ENCODE measurements around the gene MYO16. TPM values are rescaled to one million over a fixed set of nuclear protein-coding genes. Genes with fewer than 3 reads are reported as not detected.

MYO16 gene
- total RNA-seq, 2 donors from 2014 or later = 1.6 to 3.2 TPM

- DNase-seq (no peak), ATAC-seq (no peak)
- intact Hi-C loops (cut with DNase I) = no loop called here
These were observed 96.1 kb downstream of the MYO16 start for GRCh38 chr13:108725471-108725870.

GRCh38 chr13:108728370-108728769 lies 99.0 kb downstream of the MYO16 start:
- ATAC-seq (no peak), DNase-seq (no peak)
- intact Hi-C loops (cut with DNase I) = no loop called here

GRCh38 chr13:108733022-108733560 lies 103.7 kb downstream of the MYO16 start:
- DNase-seq = no peak
- intact Hi-C loops (cut with DNase I) = no loop called here
- no peak for ATAC-seq

GRCh38 chr13:108734676-108735075 lies 105.3 kb downstream of the MYO16 start:
- ATAC-seq (no peak), DNase-seq (no peak)
- intact Hi-C loops (cut with DNase I) = no loop called here

- ATAC-seq = no peak
- no peak for DNase-seq
- intact Hi-C loops (cut with DNase I) = no loop called here
These were observed 112.5 kb downstream of the MYO16 start for GRCh38 chr13:108741930-108742329.

GRCh38 chr13:108742701-108743451 lies 113.5 kb downstream of the MYO16 start:
- intact Hi-C loops (cut with DNase I) = no loop called here
- DNase-seq = no peak
- ATAC-seq = no peak

- ATAC-seq (no peak), DNase-seq (no peak)
- intact Hi-C loops (cut with DNase I) = no loop called here
These were observed 114.1 kb downstream of the MYO16 start for GRCh38 chr13:108743522-108743921.

GRCh38 chr13:108747843-108748242 lies 118.4 kb downstream of the MYO16 start:
- no peak for DNase-seq
- no peak for ATAC-seq
- intact Hi-C loops (cut with DNase I) = no loop called here

- no peak for ATAC-seq
These were observed 122.9 kb downstream of the MYO16 start for GRCh38 chr13:108752276-108752675.

GRCh38 chr13:108755083-108755482 lies 125.7 kb downstream of the MYO16 start:
- intact Hi-C loops (cut with DNase I) = no loop called here
- DNase-seq (no peak), ATAC-seq (no peak)

More at GRCh38 chr13:108752276-108752675, 122.9 kb downstream of the MYO16 start:
- intact Hi-C loops (cut with DNase I) = no loop called here
- DNase-seq = no peak

- intact Hi-C loops (cut with DNase I) = no loop called here
- DNase-seq (no peak), ATAC-seq (no peak)
These were observed 130.7 kb downstream of the MYO16 start for GRCh38 chr13:108760129-108760528.

GRCh38 chr13:108760541-108760940 lies 131.1 kb downstream of the MYO16 start:
- no peak for DNase-seq
- no peak for ATAC-seq
- intact Hi-C loops (cut with DNase I) = no loop called here

- DNase-seq = no peak
- ATAC-seq = no peak
- intact Hi-C loops (cut with DNase I) = no loop called here
These were observed 138.6 kb downstream of the MYO16 start for GRCh38 chr13:108768035-108768434.

- peak in 1 of 2 donors; percentile 90 for ATAC-seq
- DNase-seq = no peak
- intact Hi-C loops (cut with DNase I) = no loop called here
These were observed 140.0 kb downstream of the MYO16 start for GRCh38 chr13:108769213-108770070.

- no peak for DNase-seq
- intact Hi-C loops (cut with DNase I) = no loop called here
- no peak for ATAC-seq
These were observed 146.2 kb downstream of the MYO16 start for GRCh38 chr13:108775597-108775996.

GRCh38 chr13:108776650-108777049 lies 147.2 kb downstream of the MYO16 start:
- intact Hi-C loops (cut with DNase I) = no loop called here
- DNase-seq = no peak
- ATAC-seq = no peak

GRCh38 chr13:108777421-108778420 lies 148.3 kb downstream of the MYO16 start:
- intact Hi-C loops (cut with DNase I) = no loop called here
- ATAC-seq (no peak), DNase-seq (no peak)

- ATAC-seq (no peak), DNase-seq (no peak)
- intact Hi-C loops (cut with DNase I) = no loop called here
These were observed 149.9 kb downstream of the MYO16 start for GRCh38 chr13:108779308-108779707.

GRCh38 chr13:108780706-108781105 lies 151.3 kb downstream of the MYO16 start:
- intact Hi-C loops (cut with DNase I) = no loop called here
- DNase-seq = no peak
- no peak for ATAC-seq
